HCT116 (cell line): ENCODE measurements around the gene TRIM72. TPM values are rescaled to one million over a fixed set of nuclear protein-coding genes. Genes with fewer than 3 reads are reported as not detected.

Source experiments
- ATAC-seq: fragments of 200-7000 bp; cut with Tn5 transposase; 2 replicates; pipeline ENCODE4 v1.9.1; 2020; ENCODE audit warnings: mild to moderate bottlenecking, moderate library complexity
- BruUV-seq: library from RNA; stranded (reverse); fragments of 400-500 nt; replicated peaks from 2 replicates; lab custom pipeline; 2021; lab: Mats Ljungman, UMichigan
- CTCF ChIA-PET: fragments of 300-600 bp; sonication (Branson Sonifier 250); formaldehyde crosslinking; loops from one replicate; lab custom pipeline; 2021; ENCODE audit warnings: antibody characterized with exemption; lab: Charles Lee
- POLR2A ChIA-PET: fragments of 300-600, 350-600 bp; sonication (Branson Sonifier 250); formaldehyde crosslinking; loops from one replicate; lab custom pipeline; 2021; ENCODE audit warnings: antibody characterized with exemption; lab: Charles Lee
- RAD21 ChIA-PET, 2 experiments: fragments of 300-600 bp; sonication (Branson Sonifier 250); formaldehyde crosslinking; loops; one replicate each; lab custom pipeline; 2023; ENCODE audit warnings: low total read pairs in 2 of 2; ENCODE audit not compliant: uncharacterized antibody in 2 of 2, unreplicated experiment in 2 of 2, low non-redundant PET in 1 of 2; lab: Charles Lee
- DNase-seq: peaks from one replicate; pipeline ENCODE4 v3.0.0-alpha.2; 2010; ENCODE audit warnings: low read depth, low spot score
- H2AFZ ChIP-seq: fragments of 200-600 bp; shearing (Covaris generic), sonication (generic); 2 replicates; pipeline ENCODE4 v1.6.1; 2017; ENCODE audit warnings: low read depth, mixed run types, mixed read lengths, antibody characterized with exemption, low read length; ENCODE audit not compliant: poor library complexity, severe bottlenecking
- H3K27ac ChIP-seq: 2 replicates; pipeline ENCODE4 v1.5.1; 2012; ENCODE audit warnings: low read depth, low read length
- H3K27me3 ChIP-seq: fragments of 200-600 bp; sonication (generic); 2 replicates; pipeline ENCODE4 v1.6.1; 2016; ENCODE audit warnings: mixed run types, low read length, mixed read lengths; ENCODE audit not compliant: insufficient read depth
- H3K36me3 ChIP-seq, 2 experiments: fragments of 200-500 bp in 1 of 2; fragments of 200-600 bp in 1 of 2; sonication (Bioruptor generic) in 1 of 2; sonication (generic) in 1 of 2; 2 replicates each; pipeline versions ENCODE4 v1.5.1 to v1.6.1; 2014 to 2016; ENCODE audit warnings: low read length in 2 of 2, inconsistent platforms in 1 of 2, mixed read lengths in 1 of 2, mixed run types in 1 of 2; ENCODE audit not compliant: insufficient read depth in 2 of 2, control insufficient read depth in 1 of 2
- H3K4me1 ChIP-seq, 2 experiments: fragments of 200-600 bp in 1 of 2; sonication (generic) in 1 of 2; 2 replicates each; pipeline versions ENCODE4 v1.5.1 to v1.6.1; 2012 to 2017; ENCODE audit warnings: low read length in 2 of 2, inconsistent platforms in 1 of 2, mild to moderate bottlenecking in 1 of 2, mixed read lengths in 1 of 2, mixed run types in 1 of 2, moderate library complexity in 1 of 2; ENCODE audit not compliant: insufficient read depth in 2 of 2, control insufficient read depth in 1 of 2
- H3K4me2 ChIP-seq: fragments of 200-600 bp; sonication (generic); 2 replicates; pipeline ENCODE4 v1.6.1; 2017; ENCODE audit warnings: mixed run types, low read length, mixed read lengths
- H3K4me3 ChIP-seq, 2 experiments: fragments of 200-600 bp in 1 of 2; sonication (generic) in 1 of 2; replicated peaks in 1 of 2; 2 replicates each; pipeline ENCODE4 v1.5.1; 2011 to 2016; ENCODE audit warnings: low read length in 2 of 2, control low read depth in 1 of 2, low read depth in 1 of 2, mild to moderate bottlenecking in 1 of 2, mixed read lengths in 1 of 2, mixed run types in 1 of 2
- H3K79me2 ChIP-seq: fragments of 200-600 bp; sonication (generic); 2 replicates; pipeline ENCODE4 v1.6.1; 2017; ENCODE audit warnings: mild to moderate bottlenecking, mixed run types, low read length, moderate library complexity, mixed read lengths; ENCODE audit not compliant: insufficient read depth
- H3K9ac ChIP-seq: fragments of 200-600 bp; sonication (generic); 2 replicates; pipeline ENCODE4 v1.6.1; 2016; ENCODE audit warnings: low read length, mixed read lengths
- H3K9me2 ChIP-seq: fragments of 200-600 bp; sonication (generic), shearing (Covaris generic); 2 replicates; pipeline ENCODE4 v1.6.1; 2017; ENCODE audit warnings: mixed run types, mild to moderate bottlenecking, moderate library complexity; ENCODE audit not compliant: insufficient read depth
- H3K9me3 ChIP-seq, 2 experiments: fragments of 200-500 bp in 1 of 2; fragments of 200-600 bp in 1 of 2; sonication (Bioruptor generic) in 1 of 2; sonication (generic) in 1 of 2; 2 replicates each; pipeline ENCODE4 v1.6.1; 2014 to 2017; ENCODE audit warnings: low read length in 2 of 2, mixed read lengths in 2 of 2, inconsistent platforms in 1 of 2, low read depth in 1 of 2, mild to moderate bottlenecking in 1 of 2, mixed run types in 1 of 2, moderate library complexity in 1 of 2; ENCODE audit not compliant: control insufficient read depth in 1 of 2, insufficient read depth in 1 of 2
- H4K20me1 ChIP-seq: fragments of 200-600 bp; sonication (generic), shearing (Covaris generic); 2 replicates; pipeline ENCODE4 v1.6.1; 2017; ENCODE audit warnings: mixed run types, mild to moderate bottlenecking, moderate library complexity; ENCODE audit not compliant: insufficient read depth
- CBX3 ChIP-seq: IDR thresholded peaks from 2 replicates; pipeline ENCODE4 v1.6.1; 2012; ENCODE audit warnings: low read depth
- CEBPB ChIP-seq: IDR thresholded peaks from 2 replicates; pipeline ENCODE4 v1.6.1; 2012; ENCODE audit warnings: low read depth
- CTCF ChIP-seq, 3 experiments: fragments of 200-600 bp in 1 of 3; sonication (generic) in 1 of 3; IDR thresholded peaks in 2 of 3; conservative IDR thresholded peaks in 1 of 3; 2 replicates each; pipeline ENCODE4 v1.5.1; 2012 to 2017; ENCODE audit warnings: low read depth in 2 of 3, low read length in 2 of 3, antibody characterized with exemption in 1 of 3, borderline replicate concordance in 1 of 3, control low read depth in 1 of 3, mild to moderate bottlenecking in 1 of 3, mixed read lengths in 1 of 3, mixed run types in 1 of 3, moderate library complexity in 1 of 3; ENCODE audit not compliant: insufficient read depth in 1 of 3
- EGR1 ChIP-seq: IDR thresholded peaks from 2 replicates; pipeline ENCODE4 v1.6.1; 2012; ENCODE audit warnings: low read depth
- ELF1 ChIP-seq: IDR thresholded peaks from 2 replicates; pipeline ENCODE4 v1.6.1; 2012; ENCODE audit warnings: low read depth, borderline replicate concordance
- MAX ChIP-seq: IDR thresholded peaks from 2 replicates; pipeline ENCODE4 v1.6.1; 2012
- POLR2AphosphoS5 ChIP-seq: IDR thresholded peaks from 2 replicates; pipeline ENCODE4 v1.6.1; 2011; ENCODE audit warnings: mild to moderate bottlenecking, low read depth, low read length, moderate library complexity
- REST ChIP-seq: IDR thresholded peaks from 2 replicates; pipeline ENCODE4 v1.6.1; 2012; ENCODE audit warnings: low read depth
- SP1 ChIP-seq: IDR thresholded peaks from 2 replicates; pipeline ENCODE4 v1.6.1; 2012; ENCODE audit warnings: low read depth
- SRF ChIP-seq: IDR thresholded peaks from 2 replicates; pipeline ENCODE4 v1.6.1; 2012; ENCODE audit warnings: low read depth
- YY1 ChIP-seq: IDR thresholded peaks from 2 replicates; pipeline ENCODE4 v1.6.1; 2011; ENCODE audit warnings: low read length, low read depth, moderate library complexity, mild to moderate bottlenecking; ENCODE audit not compliant: insufficient replicate concordance; ENCODE audit errors: extremely low read depth
- ZFX ChIP-seq: fragments of 450-650 bp; IDR thresholded peaks from 2 replicates; pipeline ENCODE4 v1.6.1; 2017
- ZNF274 ChIP-seq: fragments of 200-500 bp; sonication (Bioruptor generic); IDR thresholded peaks from 2 replicates; pipeline ENCODE4 v1.6.1; 2014; ENCODE audit warnings: mild to moderate bottlenecking, low read depth, low read length, inconsistent platforms
- intact Hi-C: fragments of 100-400 bp; cut with micrococcal nuclease; formaldehyde crosslinking; loops from 2 replicates; pipeline ENCODE4 v1.10.0; 2022
- total RNA-seq: library from RNA; stranded (reverse); gene quantifications from one replicate; pipeline ENCODE4 v1.2.1, GENCODE V29; 2021; ENCODE audit not compliant: unreplicated experiment

Gene TRIM72
- total RNA-seq, 1 experiment from 2014 or later, result 43.8 TPM

GRCh38 chr16:31251435-31251834, 37.5 kb downstream of the TRIM72 start:
- no TSS peak for BruUV-seq
- TF ChIP-seq POLR2AphosphoS5 (no peak), EGR1 (no peak), REST (no peak), CEBPB (no peak), MAX (no peak)
- ChIA-PET CTCF (no interaction called here), RAD21 (no interaction called here), POLR2A (no interaction called here)
- ATAC-seq, result no peak
- peaks cover 2 to 9% of the 10 kb centered on the region in 2 experiments; a peak in 3 of 4 replicates for H3K4me1 ChIP-seq
- no peaks in the 10 kb centered on the region for H3K9me2 ChIP-seq
- no peaks in the 10 kb centered on the region for H4K20me1 ChIP-seq
- no peak overlapping the region for H3K4me2 ChIP-seq
- no peaks in the 10 kb centered on the region for H3K36me3 ChIP-seq
- no peaks in the 10 kb centered on the region for H3K79me2 ChIP-seq
- no peak overlapping the region for H2AFZ ChIP-seq
- no peak overlapping the region for H3K9ac ChIP-seq
- no peak overlapping the region for H3K4me3 ChIP-seq
- no peak for DNase-seq
- H3K27ac ChIP-seq, result no peak overlapping the region
- H3K27me3 ChIP-seq, result no peaks in the 10 kb centered on the region
- no peaks in the 10 kb centered on the region for H3K9me3 ChIP-seq
- intact Hi-C loops, result no loop called here

- CTCF ChIA-PET, result no interaction called here
- Histone ChIP-seq H3K27me3 (no peaks in the 10 kb centered on the region), H3K4me2 (peak overlapping the region; percentile 32), H3K9ac (no peak overlapping the region), H2AFZ (no peak overlapping the region), H3K4me1 (peaks cover 2 to 9% of the 10 kb centered on the region in 2 experiments; a peak in 3 of 4 replicates), H3K9me2 (no peaks in the 10 kb centered on the region), H4K20me1 (no peaks in the 10 kb centered on the region), H3K27ac (no peak overlapping the region), H3K9me3 (no peaks in the 10 kb centered on the region), H3K79me2 (no peaks in the 10 kb centered on the region), H3K4me3 (no peak overlapping the region), H3K36me3 (no peaks in the 10 kb centered on the region)
- RAD21 ChIA-PET, result interaction anchor here in 1 of 2 experiments (0.6 kb wide), 1 partner anchor 24 kb away, joined by 4 read pairs; no protein-coding TSS in a partner anchor
- DNase-seq (no peak), ATAC-seq (no peak)
- no peak for TF ChIP-seq SRF
- no peak for TF ChIP-seq CTCF (IDR thresholded peaks at IDR 0.05 in 2 of 3, conservative IDR thresholded peaks at IDR 0.05 in 1 of 3; ENCODE audit: borderline replicate concordance in 1 of 3, insufficient read depth in 1 of 3, low read depth in 2 of 3, low read length in 2 of 3)
- no peak for TF ChIP-seq CBX3
- TF ChIP-seq ELF1, result no peak
- TF ChIP-seq CEBPB, result no peak
- TF ChIP-seq ZNF274, result no peak
- no peak for TF ChIP-seq ZFX
- TF ChIP-seq SP1, result no peak
- no peak for TF ChIP-seq YY1
- POLR2A ChIA-PET, result no interaction called here
- no TSS peak for BruUV-seq
- intact Hi-C loops, result no loop called here
Measured at GRCh38 chr16:31253642-31254045, 39.7 kb downstream of the TRIM72 start.
